Mesenchymal stem cell (in vitro differentiated cells and primary cell): ENCODE results near the gene PTCRA.
"Not testable (repeated sequence)": the region's sequence is repeated elsewhere in the genome, so short reads cannot be mapped to it uniquely, and the experiment has no call there.

Source experiments
- DNase-seq: peaks from one replicate; pipeline ENCODE4 v3.0.0-alpha.2; 2013
- H2AFZ ChIP-seq: one replicate; pipeline ENCODE4 v1.6.1; 2013; ENCODE audit warnings: low read depth, mild to moderate bottlenecking, control low read depth, inconsistent platforms, low read length, moderate library complexity
- H2AK5ac ChIP-seq: 2 replicates; pipeline ENCODE4 v1.6.1; 2013; ENCODE audit warnings: low read length, moderate library complexity, mild to moderate bottlenecking, inconsistent platforms; ENCODE audit not compliant: severe bottlenecking
- H2BK120ac ChIP-seq: one replicate; pipeline ENCODE4 v1.6.1; 2013; ENCODE audit warnings: low read depth, mild to moderate bottlenecking, inconsistent platforms, low read length, moderate library complexity
- H2BK12ac ChIP-seq, 2 experiments: one replicate each; pipeline ENCODE4 v1.6.1; 2013; ENCODE audit warnings: inconsistent platforms in 2 of 2, low read length in 2 of 2, mild to moderate bottlenecking in 2 of 2, moderate library complexity in 2 of 2, control low read depth in 1 of 2
- H2BK15ac ChIP-seq: one replicate; pipeline ENCODE4 v1.6.1; 2013; ENCODE audit warnings: mild to moderate bottlenecking, low read depth, inconsistent platforms; ENCODE audit not compliant: poor library complexity, severe bottlenecking
- H2BK5ac ChIP-seq: 2 replicates; pipeline ENCODE4 v1.6.1; 2013; ENCODE audit warnings: low read depth, mild to moderate bottlenecking, low read length, control low read depth, inconsistent platforms; ENCODE audit not compliant: poor library complexity, severe bottlenecking
- H3K14ac ChIP-seq, 2 experiments: one replicate each; pipeline ENCODE4 v1.6.1; 2013; ENCODE audit warnings: inconsistent platforms in 2 of 2, low read length in 2 of 2, control low read depth in 1 of 2, mild to moderate bottlenecking in 1 of 2, moderate library complexity in 1 of 2
- H3K18ac ChIP-seq, 2 experiments: one replicate each; pipeline ENCODE4 v1.6.1; 2013; ENCODE audit warnings: inconsistent platforms in 2 of 2, low read length in 2 of 2, control low read depth in 1 of 2, low read depth in 1 of 2, mild to moderate bottlenecking in 1 of 2
- H3K23ac ChIP-seq, 2 experiments: one replicate each; pipeline ENCODE4 v1.6.1; 2013; ENCODE audit warnings: inconsistent platforms in 2 of 2, low read length in 2 of 2, mild to moderate bottlenecking in 2 of 2, moderate library complexity in 2 of 2, control low read depth in 1 of 2
- H3K27ac ChIP-seq: 2 replicates; pipeline ENCODE4 v1.5.1; 2013; ENCODE audit warnings: mild to moderate bottlenecking, moderate library complexity, low read length, control low read depth, inconsistent platforms; ENCODE audit not compliant: poor library complexity, severe bottlenecking
- H3K27me3 ChIP-seq, 2 experiments: 2 replicates each; pipeline versions ENCODE4 v1.6.1 to v1.7.0; 2013; ENCODE audit warnings: low read length in 2 of 2, mild to moderate bottlenecking in 2 of 2, moderate library complexity in 2 of 2, control low read depth in 1 of 2, inconsistent platforms in 1 of 2; ENCODE audit not compliant: control insufficient read depth in 1 of 2, insufficient read depth in 1 of 2
- H3K36me3 ChIP-seq, 2 experiments: 2 replicates each; pipeline versions ENCODE4 v1.6.1 to v1.7.0; 2013; ENCODE audit warnings: low read length in 2 of 2, control low read depth in 1 of 2, inconsistent platforms in 1 of 2, low read depth in 1 of 2, mild to moderate bottlenecking in 1 of 2; ENCODE audit not compliant: insufficient read depth in 2 of 2, control insufficient read depth in 1 of 2
- H3K4ac ChIP-seq, 2 experiments: one replicate each; pipeline ENCODE4 v1.6.1; 2013; ENCODE audit warnings: inconsistent platforms in 2 of 2, low read length in 2 of 2, mild to moderate bottlenecking in 2 of 2, moderate library complexity in 2 of 2, control low read depth in 1 of 2, low read depth in 1 of 2
- H3K4me1 ChIP-seq: 2 replicates; pipeline ENCODE4 v1.6.1; 2013; ENCODE audit warnings: low read depth, low read length, control low read depth; ENCODE audit not compliant: control insufficient read depth, insufficient read depth
- H3K4me2 ChIP-seq: 2 replicates; pipeline ENCODE4 v1.6.1; 2013; ENCODE audit warnings: low read length, mild to moderate bottlenecking, inconsistent platforms; ENCODE audit not compliant: poor library complexity, severe bottlenecking
- H3K4me3 ChIP-seq, 2 experiments: 2 replicates each; pipeline versions ENCODE4 v1.5.1 to v1.7.0; 2013; ENCODE audit warnings: low read length in 2 of 2, mild to moderate bottlenecking in 2 of 2, control low read depth in 1 of 2, low read depth in 1 of 2; ENCODE audit not compliant: insufficient read depth in 1 of 2
- H3K79me1 ChIP-seq: replicated peaks from 2 replicates; pipeline ENCODE4 v1.6.1; 2013; ENCODE audit warnings: mild to moderate bottlenecking, control low read depth, low read length, inconsistent platforms; ENCODE audit not compliant: poor library complexity, severe bottlenecking
- H3K9ac ChIP-seq: 2 replicates; pipeline ENCODE4 v1.7.0; 2013; ENCODE audit warnings: mild to moderate bottlenecking, low read length, moderate library complexity
- H3K9me3 ChIP-seq: 2 replicates; pipeline ENCODE4 v1.7.0; 2013; ENCODE audit warnings: mild to moderate bottlenecking, low read length; ENCODE audit not compliant: control insufficient read depth
- H4K8ac ChIP-seq: one replicate; pipeline ENCODE4 v1.6.1; 2013; ENCODE audit warnings: inconsistent platforms, mild to moderate bottlenecking, low read length, moderate library complexity
- H4K91ac ChIP-seq: one replicate; pipeline ENCODE4 v1.6.1; 2013; ENCODE audit warnings: mild to moderate bottlenecking, low read length, inconsistent platforms
- WGBS: methylation state at CpG from one replicate; pipeline ENCODE4 v1.1.7; 2013; ENCODE audit warnings: mixed read lengths; 5-methylcytosine and 5-hydroxymethylcytosine counted together

PTCRA gene

DNA sequence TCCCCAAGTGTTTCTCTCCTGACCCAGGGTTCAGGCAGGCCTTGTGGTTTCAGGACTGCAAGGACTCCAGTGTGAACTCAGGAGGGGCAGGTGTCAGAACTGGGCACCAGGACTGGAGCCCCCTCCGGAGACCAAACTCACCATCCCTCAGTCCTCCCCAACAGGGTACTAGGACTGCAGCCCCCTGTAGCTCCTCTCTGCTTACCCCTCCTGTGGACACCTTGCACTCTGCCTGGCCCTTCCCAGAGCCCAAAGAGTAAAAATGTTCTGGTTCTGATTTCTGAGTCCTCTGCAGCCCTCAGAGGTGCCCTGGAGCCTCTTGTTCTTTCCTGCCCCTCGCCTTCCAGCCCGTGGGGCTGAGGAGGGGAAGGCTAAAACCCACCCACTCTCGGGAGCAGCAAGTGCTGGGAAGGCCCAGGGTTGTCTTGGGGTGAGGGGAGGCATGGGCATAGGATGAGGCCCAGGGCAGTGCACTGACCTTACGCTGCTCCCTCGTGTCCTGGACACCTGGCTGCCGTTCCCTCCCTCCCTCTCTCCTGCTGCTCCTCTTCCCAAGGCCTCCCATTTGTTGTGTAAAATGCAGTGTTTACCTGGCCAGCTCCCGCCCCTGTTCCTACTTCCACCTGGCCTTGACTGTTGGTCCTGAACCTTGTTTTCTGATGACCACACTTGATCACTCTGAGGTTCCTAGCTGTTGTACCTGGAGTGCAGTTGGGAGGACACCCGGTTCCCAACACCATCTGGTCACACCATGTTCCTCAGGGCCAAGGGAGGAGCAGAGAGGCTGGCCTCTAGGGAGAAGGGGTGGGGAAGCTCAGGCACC lies 23.3 kb downstream of the PTCRA start:
- 93% methylated on average over 8 of the region's 9 CpGs for WGBS
- DNase-seq = no peak
- Histone ChIP-seq H2AK5ac (no peak overlapping the region), H3K14ac (no peak overlapping the region), H2AFZ (no peak overlapping the region), H2BK15ac (no peak overlapping the region), H3K4ac (no peak overlapping the region), H3K27me3 (no peaks in the 10 kb centered on the region), H3K18ac (no peak overlapping the region), H3K23ac (no peak overlapping the region), H3K27ac (no peak overlapping the region), H2BK120ac (no peak overlapping the region), H3K9ac (no peak overlapping the region), H4K91ac (no peak overlapping the region), H3K9me3 (no peaks in the 10 kb centered on the region), H2BK5ac (no peak overlapping the region), H3K4me1 (peaks cover under 1% of the 10 kb centered on the region), H3K79me1 (peaks cover 36% of the 10 kb centered on the region), H2BK12ac (no peak overlapping the region), H3K36me3 (peaks cover 65 to 74% of the 10 kb centered on the region in 2 experiments), H3K4me3 (no peak overlapping the region), H4K8ac (no peak overlapping the region), H3K4me2 (no peak overlapping the region)

DNA sequence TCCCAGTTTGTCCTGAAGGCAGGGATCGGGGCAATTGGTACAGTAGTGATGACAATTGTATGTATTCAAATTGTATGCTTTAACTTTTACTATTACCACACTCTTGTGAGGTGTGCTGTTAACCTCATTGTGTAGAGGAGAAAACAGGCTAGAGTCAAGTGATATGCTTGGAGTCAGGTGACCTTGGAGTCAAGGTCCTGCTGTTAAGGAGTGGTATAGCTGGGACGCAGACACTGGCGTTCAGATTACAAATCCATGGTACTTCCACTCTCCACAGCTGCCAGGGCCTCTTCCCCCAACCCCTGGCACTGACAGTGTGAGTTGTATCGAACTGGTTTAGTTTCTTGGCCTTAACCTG lies 23.9 kb downstream of the PTCRA start:
- Histone ChIP-seq H3K9ac (no peak overlapping the region), H3K18ac (no peak overlapping the region), H3K27me3 (no peaks in the 10 kb centered on the region), H4K91ac (no peak overlapping the region), H3K79me1 (peaks cover 34% of the 10 kb centered on the region), H4K8ac (no peak overlapping the region), H3K4me1 (no peaks in the 10 kb centered on the region), H2BK15ac (no peak overlapping the region), H3K27ac (no peak overlapping the region), H3K4me3 (no peak overlapping the region), H3K4ac (no peak overlapping the region), H2BK12ac (no peak overlapping the region), H3K4me2 (no peak overlapping the region), H2BK120ac (no peak overlapping the region), H3K36me3 (peaks cover 62 to 70% of the 10 kb centered on the region in 2 experiments), H2BK5ac (no peak overlapping the region), H3K23ac (no peak overlapping the region), H3K9me3 (no peaks in the 10 kb centered on the region), H2AK5ac (no peak overlapping the region), H2AFZ (no peak overlapping the region), H3K14ac (no peak overlapping the region)
- DNase-seq = no peak
- 86% methylated on average over 2 of the region's 4 CpGs for WGBS

DNA sequence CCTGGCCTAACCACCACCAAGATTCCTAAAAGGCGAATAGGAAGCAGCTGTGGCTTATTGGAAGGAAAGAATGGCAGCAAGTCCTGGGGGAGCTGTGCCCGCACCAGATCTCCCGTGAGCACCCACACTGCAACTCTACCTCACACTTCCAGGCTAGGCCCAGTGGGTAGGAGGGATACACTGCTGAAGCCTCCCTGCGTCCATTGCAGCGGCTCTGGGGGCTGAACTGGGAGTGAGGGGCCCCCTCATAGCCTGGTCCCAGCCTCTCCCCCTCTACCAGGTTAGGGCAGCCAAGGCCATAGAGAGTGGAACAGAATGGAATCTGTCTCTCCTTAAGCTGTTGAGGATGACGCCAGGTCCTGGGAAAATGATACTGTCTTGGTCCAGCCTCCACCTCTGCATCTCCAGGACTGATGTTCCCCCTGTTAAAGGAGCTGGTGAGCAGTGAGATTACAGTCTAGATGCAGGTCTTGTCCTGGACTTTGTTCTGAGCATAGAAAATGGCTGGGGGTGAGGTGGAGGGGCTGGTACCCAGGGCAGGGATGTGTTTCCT lies 24.7 kb downstream of the PTCRA start:
- Histone ChIP-seq H3K4me1 (no peaks in the 10 kb centered on the region), H3K27ac (no peak overlapping the region), H2BK15ac (no peak overlapping the region), H3K4me2 (no peak overlapping the region), H2BK5ac (no peak overlapping the region), H4K8ac (no peak overlapping the region), H3K27me3 (no peaks in the 10 kb centered on the region), H3K79me1 (peaks cover 32% of the 10 kb centered on the region), H2AFZ (no peak overlapping the region), H4K91ac (no peak overlapping the region), H2BK12ac (no peak overlapping the region), H3K9ac (no peak overlapping the region), H2BK120ac (no peak overlapping the region), H3K14ac (peak overlapping the region in 1 of 2 experiments; percentile 74), H3K36me3 (peaks cover 58 to 62% of the 10 kb centered on the region in 2 experiments), H3K9me3 (no peaks in the 10 kb centered on the region), H2AK5ac (no peak overlapping the region), H3K23ac (no peak overlapping the region), H3K18ac (no peak overlapping the region), H3K4me3 (no peak overlapping the region), H3K4ac (no peak overlapping the region)
- 91% methylated on average over 6 of the region's 6 CpGs for WGBS
- no peak for DNase-seq

DNA sequence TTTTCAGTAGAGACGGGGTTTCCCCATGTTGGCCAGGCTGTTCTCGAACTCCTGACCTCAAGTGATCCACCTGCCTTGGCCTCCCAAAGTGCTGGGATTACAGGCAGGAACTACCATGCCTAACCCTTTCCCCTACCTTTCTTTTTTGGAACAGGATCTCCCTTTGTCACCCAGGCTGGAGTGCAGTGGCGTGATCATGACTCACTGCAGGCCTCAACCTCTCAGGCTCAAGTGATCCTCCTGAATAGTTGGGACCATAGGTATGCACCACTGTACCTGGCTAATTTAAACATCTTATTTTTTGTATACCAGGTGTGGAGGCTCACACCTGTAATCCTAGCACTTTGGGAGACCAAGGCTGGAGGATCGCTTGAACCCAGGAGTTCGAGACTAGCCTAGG lies 25.5 kb downstream of the PTCRA start:
- not testable (repeated sequence) for H2BK120ac ChIP-seq, H3K23ac ChIP-seq, H4K91ac ChIP-seq, H3K27ac ChIP-seq, DNase-seq, H2BK15ac ChIP-seq, H3K9ac ChIP-seq, H3K9me3 ChIP-seq, H3K18ac ChIP-seq, H3K4me2 ChIP-seq, H2BK12ac ChIP-seq, H2AK5ac ChIP-seq, H2AFZ ChIP-seq, H3K27me3 ChIP-seq, H3K4ac ChIP-seq, H4K8ac ChIP-seq, H3K4me1 ChIP-seq, H3K14ac ChIP-seq, H3K4me3 ChIP-seq, H2BK5ac ChIP-seq
- Histone ChIP-seq H3K79me1 (peaks cover 29% of the 10 kb centered on the region), H3K36me3 (peaks cover 54% of the 10 kb centered on the region in 2 experiments)
- 97% methylated on average over 4 of the region's 5 CpGs for WGBS
